NOMO-1 (cell line): Measurements from ENCODE around the gene TMEM168.
"Not testable (repeated sequence)": the region's sequence is repeated elsewhere in the genome, so short reads cannot be mapped to it uniquely, and the experiment has no call there.

Experiments
- DNase-seq, 2 experiments: peaks; one replicate each; lab custom pipeline; 2025; ENCODE audit not compliant: unreplicated experiment in 2 of 2; lab: John Stamatoyannopoulos, UW

TMEM168 gene, protein sequence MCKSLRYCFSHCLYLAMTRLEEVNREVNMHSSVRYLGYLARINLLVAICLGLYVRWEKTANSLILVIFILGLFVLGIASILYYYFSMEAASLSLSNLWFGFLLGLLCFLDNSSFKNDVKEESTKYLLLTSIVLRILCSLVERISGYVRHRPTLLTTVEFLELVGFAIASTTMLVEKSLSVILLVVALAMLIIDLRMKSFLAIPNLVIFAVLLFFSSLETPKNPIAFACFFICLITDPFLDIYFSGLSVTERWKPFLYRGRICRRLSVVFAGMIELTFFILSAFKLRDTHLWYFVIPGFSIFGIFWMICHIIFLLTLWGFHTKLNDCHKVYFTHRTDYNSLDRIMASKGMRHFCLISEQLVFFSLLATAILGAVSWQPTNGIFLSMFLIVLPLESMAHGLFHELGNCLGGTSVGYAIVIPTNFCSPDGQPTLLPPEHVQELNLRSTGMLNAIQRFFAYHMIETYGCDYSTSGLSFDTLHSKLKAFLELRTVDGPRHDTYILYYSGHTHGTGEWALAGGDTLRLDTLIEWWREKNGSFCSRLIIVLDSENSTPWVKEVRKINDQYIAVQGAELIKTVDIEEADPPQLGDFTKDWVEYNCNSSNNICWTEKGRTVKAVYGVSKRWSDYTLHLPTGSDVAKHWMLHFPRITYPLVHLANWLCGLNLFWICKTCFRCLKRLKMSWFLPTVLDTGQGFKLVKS

DNA sequence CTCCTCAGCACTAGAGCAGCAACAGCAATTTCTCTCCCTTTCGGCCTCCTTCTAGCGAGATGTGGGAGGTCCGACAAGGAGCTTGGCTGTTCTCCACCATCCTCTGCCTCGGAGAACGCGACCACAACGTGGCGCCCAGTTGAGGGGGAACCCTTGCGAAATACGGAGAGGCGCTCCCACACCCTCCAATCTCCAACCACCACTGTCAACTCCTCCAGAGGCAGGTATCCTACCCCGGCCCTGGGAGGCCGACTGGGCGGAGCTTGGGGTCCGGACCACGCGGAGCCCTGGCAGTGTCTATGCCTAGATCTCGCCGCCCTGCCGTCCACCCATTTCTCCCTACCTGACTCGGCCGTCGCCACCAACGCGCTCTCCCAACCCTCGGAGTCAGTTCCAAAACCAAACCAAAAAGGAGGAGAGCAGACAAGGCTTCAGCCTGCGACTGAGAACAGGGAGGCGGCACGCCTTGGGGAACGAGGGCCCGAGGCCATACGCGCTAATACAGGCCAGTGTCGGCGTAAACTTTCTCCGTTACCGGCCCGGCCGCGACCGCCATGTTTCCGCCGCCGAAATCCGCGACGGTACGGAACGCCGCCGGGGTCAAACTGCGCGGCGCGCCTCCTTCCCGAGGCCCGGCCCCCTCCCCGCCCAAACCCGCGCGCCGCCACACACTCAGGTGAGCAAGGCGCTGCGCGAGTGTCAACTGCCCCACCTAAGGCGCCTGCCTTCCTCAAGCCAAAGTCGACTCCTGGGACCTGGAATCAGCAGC, at the start of gene TMEM168:
TMEM168 (minus strand) TSS at position 577 of the 769 bp plus-strand sequence. CDS start 5,568 bp downstream, outside the sequence.
- DNase-seq = peak; percentile 43 to 53

DNA sequence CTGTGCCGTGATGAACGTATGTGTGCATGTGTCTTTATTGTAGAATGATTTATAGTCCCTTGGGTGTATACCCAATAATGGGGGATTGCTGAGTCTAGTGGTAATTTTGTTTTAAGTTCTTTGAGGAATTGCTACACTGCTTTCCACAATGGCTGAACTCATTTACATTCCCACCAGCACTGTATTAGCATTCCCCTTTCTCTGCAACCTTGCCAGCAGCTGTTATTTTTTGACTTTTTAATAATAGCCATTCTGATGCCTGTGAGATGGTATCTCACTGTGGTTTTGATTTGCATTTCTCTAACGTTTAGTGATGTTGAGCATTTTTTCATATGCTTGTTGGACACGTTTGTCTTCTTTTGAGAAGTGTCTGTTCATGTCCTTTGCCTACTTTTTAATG, 45.7 kb upstream of the TMEM168 start:
- not testable (repeated sequence) for DNase-seq

DNA sequence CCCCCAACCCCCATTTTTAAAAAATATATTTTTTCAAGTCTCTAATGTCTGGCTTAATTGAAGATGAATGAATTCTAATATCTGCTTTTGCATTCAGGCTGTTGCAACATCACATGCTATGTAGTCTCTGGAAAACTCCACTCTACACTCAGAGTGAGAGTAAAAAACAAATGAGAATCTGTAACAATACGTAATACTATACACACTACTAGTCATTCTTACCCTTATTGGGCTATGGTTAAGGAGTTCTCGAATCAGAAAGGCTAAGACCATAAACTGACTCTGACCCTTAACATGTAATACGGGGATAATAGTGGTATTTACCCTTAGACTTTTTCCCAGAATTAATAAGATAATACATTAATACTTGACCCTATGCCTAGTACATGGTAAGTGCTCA, 42.9 kb upstream of the TMEM168 start:
- DNase-seq = no peak

DNA sequence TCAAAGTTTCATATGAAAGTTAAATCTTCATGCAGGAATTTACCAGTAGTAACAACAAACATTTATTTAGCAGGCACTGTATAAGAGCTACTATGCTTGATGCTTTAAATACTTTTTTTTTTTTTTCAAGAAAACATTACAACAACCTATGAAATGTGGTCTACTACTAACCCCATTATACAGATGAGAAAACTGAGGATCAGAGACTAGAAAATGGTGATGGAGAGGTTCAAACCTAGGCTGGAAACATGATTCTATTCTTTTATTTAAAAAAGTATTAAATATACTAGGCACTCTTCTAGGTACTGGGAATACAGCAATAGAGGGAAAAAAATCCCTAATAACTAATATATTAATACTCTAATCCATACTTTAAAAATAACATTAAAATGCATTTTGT, 40.6 kb upstream of the TMEM168 start:
- DNase-seq = no peak

DNA sequence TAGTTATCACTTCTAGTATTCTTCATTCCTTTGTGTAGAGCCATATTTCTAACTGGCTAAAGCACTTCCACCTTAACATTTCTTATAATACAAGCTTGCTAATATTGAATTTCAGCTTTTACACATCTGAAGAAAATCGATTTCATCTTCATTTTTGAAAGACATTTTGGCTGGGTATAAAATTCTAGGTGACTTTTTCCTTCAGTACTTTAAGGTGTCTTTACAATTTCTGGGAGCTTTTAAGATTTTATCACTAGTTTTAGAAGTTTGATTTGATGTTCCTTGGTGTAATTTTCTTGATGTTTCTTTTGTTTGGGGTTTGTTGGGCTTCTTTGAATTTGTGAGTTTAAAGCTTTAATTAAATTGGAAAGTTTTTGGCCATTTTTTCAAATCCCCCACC, 38.5 kb upstream of the TMEM168 start:
- DNase-seq = no peak

DNA sequence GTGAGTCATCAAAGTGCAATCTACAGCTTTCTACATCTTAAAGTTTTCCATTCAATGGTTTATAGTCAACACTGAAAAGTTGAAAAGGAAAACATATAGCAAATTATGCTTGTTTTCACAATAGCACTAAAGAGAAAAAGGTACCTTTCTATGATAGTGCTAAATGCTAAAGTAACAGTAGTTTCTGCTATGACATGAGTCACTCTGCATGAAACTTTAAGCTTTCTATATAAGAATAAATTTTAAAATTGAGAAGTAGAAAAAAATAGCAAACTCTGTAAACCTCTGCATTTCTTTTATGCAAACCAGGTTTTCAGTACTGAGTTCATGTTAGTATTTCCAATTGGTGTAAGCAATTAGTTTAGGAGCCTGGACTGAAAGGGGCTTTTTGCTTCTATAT, 31.2 kb upstream of the TMEM168 start:
- DNase-seq = no peak

DNA sequence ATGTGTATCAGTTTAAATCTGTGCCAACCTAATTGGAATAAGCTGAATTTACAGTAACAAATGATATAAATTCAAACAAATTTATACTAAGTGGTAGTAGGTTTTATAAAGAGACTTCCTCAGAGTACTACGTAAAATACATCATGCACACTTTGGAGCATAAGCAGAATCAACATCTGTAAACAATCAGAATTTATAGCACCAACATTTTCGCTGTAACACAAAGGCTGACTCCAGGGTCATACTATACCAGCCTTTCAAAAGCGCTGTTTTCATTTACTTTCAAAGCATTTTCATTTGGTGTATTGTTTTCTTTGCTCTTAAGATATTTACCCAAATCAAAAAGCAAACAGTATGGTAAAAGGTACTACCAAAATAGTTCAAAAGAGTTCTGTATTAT, 29.3 kb upstream of the TMEM168 start:
- no peak for DNase-seq

DNA sequence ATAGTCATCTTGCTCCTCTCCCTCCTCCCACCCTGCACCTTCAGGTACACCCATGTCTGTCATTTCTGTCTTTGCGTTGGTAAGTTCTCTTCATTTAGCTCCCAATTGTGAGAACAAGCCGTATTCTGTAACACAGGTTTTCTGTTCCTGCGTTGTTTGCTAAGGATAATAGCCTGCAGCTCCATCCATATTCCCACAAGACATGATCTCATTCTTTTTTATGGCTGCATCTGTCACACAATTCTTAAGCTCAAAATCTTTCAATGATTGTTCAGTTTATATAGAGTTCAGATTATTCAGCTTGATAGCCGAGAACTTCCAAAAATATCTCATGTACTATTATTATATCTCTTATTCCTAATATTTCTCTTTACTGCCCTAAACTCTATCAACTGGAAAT, 16.0 kb upstream of the TMEM168 start:
- DNase-seq = no peak

DNA sequence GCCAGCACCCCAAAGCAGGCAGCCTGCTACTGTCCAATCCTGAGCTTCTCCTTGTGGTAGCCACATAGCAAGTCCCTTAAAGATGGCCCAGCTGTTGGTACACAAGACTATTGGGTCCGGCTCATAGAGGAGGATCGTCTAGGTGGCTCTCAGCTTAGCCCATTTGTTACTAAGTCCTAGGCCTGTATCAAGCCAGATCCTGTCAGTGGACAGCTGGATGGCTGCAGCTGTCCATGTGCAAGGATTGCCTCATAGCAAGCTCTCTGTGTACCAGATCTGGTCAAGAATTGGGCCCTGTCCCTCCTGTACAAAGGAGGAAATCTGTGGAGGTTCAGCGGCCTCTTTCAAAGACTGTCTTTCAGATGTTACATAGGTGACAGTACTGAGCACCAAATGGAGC, 12.2 kb upstream of the TMEM168 start:
- DNase-seq = no peak

DNA sequence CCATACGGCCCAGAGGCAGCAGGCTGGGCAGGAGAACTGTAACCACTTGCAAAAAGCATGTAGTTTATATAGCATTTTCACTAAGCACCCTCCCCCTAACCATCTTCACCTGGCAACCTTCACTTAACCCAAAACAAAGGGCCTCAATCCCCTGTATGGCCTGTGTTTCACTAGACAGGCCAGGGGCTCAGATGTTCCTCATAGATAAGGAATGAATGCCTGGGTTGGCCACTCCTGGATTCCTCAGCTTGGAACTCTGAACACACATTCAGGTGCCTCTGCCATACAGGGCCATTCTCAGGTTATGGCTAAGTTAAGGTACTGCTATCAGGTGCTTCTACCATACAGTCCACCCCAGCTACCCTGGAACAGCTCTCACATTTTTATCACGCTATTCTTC, 10.3 kb upstream of the TMEM168 start:
- no peak for DNase-seq

DNA sequence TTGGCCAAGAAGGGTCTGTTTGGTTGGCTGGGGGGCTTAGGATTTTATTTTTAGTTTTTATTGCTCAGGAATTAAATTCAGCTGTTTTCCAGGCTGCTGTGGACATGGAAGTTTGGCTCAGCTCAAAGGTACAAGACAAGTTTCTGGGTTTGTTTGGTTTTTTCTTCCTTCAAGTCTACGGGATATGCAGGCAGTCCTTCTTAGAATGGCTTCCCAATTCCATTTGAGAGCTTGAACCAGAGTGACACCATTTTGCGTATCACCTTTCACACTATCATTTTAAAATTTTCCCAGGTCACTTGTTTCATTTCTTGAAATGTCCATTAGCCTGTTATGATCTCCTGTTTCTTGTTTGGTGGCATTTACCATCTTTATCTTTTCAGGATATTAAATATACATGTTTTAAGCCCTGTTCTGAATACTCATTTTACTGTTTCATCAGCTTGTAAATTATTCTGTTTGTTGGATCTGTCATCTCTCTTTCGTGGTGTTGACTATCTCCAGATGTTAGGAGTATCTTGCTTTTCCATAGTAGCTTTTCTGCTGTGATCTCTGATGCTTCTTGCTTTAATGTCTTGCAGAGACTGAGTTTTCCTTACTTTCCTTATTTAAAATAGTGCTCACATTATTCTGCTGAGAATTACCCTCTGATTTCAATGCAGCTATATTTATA, 9.4 kb upstream of the TMEM168 start:
- DNase-seq = no peak

DNA sequence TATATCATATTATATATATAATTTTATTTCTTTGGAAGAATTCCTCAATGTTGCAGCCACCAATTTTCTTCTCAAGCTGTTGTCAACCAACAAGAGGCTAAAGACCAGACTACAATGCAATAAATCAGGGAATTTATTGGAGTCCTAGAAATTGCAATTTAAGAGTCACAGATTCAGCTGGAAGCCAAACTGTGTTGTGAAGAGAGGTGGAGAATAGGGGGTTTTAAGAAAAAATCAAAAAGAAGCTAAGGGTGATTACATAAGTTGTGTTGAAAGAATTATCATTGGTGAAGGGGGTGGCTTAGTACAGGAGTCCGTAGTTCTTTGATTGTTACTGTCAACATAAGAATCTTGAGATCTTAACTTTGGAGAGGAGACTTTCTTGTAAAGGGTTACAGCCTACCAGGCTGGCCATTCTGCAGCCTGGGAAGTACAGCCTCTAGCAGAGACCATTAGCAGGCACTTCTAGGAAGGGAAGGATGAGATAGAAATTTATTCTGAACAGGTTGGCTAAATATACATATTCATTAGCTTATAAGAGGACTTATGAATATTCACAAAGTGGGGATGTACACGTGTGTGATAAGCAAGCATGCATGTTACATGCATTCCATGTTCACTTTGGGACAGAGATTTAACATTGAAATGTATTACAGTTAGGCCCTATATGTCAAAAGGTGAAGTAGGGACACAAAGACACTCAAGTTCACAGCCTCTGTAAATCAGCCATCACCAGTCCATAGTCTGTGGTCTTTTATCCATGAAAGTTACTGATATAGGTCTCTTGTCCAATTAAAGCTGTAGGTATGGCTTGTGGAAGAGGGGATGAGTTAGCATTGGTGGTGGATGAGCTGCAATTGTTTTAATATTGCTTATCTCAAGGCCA, 8.3 kb upstream of the TMEM168 start:
- DNase-seq = peak in 1 of 2 experiments; percentile 34

DNA sequence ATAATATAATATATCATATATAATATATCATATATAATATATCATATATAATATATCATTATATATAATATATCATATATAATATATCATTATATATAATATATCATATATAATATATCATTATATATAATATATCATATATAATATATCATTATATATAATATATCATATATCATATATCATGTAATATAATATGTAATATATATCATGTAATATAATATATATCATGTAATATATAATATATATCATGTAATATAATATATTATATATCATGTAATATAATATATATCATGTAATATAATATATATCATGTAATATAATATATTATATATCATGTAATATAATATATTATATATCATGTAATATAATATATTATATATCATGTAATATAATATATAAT, 6.4 kb upstream of the TMEM168 start:
- DNase-seq = not testable (repeated sequence)

DNA sequence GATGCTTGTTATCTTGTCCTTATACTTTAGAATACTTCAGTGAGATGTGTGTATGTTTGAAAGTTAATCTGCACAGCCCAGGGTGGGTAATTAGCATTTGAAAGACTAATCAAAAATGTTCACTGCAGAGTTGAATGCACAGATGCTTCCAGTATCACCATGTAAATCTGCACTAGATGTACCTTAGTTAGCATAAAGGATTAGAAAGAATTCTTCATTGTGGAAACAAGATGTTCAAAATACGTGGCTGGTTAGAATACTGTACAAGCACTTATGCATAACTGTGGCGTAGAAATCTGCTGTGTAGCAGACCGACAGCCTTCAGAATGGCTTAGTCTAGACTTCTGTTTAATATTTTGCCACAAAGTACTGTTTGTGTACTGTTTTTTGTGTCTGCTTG, 2.2 kb upstream of the TMEM168 start:
- DNase-seq = no peak

DNA sequence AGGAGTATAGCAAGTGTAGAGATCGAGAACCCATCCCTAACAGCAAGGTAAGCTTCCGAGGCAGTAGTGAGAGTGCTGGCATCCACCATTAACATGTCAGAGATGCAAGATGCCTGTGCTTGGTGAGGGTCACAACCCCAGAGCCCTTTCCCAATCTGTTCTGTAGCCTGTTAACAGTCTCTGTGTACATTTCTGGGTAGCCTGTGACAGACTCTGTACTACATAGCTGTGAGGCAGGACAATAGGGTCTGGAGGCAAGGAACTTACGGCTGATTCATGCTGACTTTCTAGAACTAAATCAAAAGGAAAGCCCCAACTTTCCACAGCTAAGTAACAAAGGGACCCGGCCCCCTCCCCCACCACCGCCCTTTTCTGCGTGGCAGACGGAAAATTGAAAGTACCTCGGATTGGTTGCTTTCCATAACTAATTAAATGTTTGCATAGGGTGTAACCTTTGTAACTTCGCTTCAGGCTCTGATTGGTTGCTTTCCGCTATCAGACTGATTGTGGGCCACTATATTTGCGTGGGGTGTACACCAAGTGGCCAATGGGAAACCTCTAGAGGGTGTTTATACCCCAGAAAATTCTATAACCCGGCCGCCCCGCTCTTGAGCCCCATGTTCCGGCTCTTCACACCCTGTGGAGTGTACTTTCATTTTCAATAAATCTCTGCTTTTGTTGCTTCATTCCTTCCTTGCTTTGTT, 1.4 kb upstream of the TMEM168 start:
- no peak for DNase-seq

DNA sequence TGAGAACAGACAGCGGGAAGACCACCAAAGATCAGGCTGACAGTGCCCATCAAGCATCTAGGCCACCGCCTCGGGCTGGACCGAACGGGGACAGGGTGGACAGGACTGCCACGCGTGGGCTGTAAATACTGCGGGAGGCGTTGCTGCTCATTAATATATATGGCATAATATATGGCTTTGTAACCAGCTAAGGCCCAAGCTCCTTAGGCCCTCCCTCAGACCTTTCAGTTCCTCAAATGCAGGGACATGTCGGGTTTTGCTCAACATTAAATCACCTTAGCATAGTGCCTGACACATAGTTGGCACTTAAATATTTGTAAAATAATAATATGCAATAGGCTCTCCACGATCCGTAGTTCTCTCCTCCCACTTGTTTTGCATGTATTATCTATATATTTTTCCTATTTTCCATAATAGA, 402 bp upstream of the TMEM168 start:
- DNase-seq = peak; percentile 60 to 65

DNA sequence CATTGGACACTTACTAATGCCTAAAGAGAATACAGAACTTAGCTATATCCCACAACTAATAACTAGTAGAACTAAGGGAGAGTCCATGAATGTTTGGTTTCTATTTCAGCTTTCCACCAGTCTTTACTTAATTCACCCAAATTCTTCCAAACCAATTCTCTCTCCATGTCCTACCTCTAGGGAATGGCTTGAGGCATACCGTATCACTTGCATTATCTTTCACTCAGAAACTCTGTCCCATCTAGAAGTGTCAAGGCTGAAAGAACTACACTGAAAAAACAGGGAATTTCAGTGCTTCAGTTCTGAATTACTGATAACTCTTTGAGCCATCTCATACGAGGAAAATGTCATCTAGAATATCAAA, 758 bp downstream of the TMEM168 start:
- no peak for DNase-seq

DNA sequence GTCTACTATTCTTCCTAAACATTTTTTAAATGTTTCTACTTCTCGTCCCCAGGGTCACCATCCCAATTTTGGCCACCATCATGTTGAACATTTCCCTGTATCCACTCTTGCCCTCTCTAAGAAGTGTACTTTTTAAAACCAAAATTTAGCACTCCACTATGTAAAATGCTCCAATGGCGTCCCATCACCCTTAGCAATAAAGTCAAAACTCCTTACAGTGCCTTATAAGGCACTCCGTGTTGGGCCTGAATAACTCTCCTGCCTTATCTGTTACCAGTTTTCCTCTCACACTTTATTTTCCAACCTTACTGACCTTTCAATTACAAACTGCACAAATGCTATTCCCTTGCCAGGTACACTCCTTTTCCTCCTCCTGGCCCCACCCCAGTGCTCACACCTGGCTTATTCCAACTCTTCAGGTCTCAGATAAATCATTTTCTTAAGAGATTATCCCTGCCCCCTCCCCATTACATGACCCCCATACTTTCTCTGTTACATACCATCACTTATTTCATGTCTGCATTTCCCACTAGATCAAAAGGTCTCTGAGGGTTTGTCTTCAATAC, 1.3 kb downstream of the TMEM168 start:
- no peak for DNase-seq

DNA sequence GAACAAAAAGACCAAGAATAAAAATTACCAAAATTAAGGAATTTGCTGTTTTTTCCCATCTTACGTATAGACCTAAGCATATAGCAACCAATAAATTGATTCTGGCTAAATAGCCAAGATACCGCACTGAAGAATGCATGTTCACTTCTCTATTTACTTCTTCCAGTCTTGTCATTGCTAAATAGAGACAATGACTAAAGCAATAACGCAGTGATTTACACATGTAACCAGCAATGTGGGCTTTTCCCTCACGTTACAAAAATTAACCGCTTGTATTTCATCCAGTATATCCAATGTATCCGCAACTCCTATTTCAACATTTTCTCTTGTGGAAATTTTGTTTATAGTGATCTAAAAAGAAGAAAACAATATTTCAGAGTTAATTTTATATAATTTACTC, 5.6 kb downstream of the TMEM168 start:
- no peak for DNase-seq
